IMR-90 (cell line): Measurements from ENCODE around the gene NRCAM. TPM values are rescaled to one million over a fixed set of nuclear protein-coding genes. Genes with fewer than 3 reads are reported as not detected.

Experiments
- ATAC-seq: fragments of 200-7000 bp; cut with Tn5 transposase; 2 replicates; pipeline ENCODE4 v1.9.1; 2020; ENCODE audit warnings: low read depth, mild to moderate bottlenecking, moderate library complexity
- BruUV-seq: library from RNA; stranded (reverse); fragments of 400-500 nt; replicated peaks from 2 replicates; lab custom pipeline; 2021; lab: Mats Ljungman, UMichigan
- CTCF ChIA-PET: fragments of 300-600 bp; formaldehyde crosslinking; extraction: SDS; loops from one replicate; lab custom pipeline; 2021; ENCODE audit warnings: antibody characterized with exemption; lab: Yijun Ruan, JAX
- POLR2A ChIA-PET: fragments of 300-600 bp; sonication (Branson Sonifier 250); formaldehyde crosslinking; loops from one replicate; lab custom pipeline; 2022; ENCODE audit warnings: antibody characterized with exemption; ENCODE audit not compliant: unreplicated experiment; lab: Charles Lee
- DNase-seq: peaks from one replicate; pipeline ENCODE4 v3.0.0; 2013
- H2AFZ ChIP-seq: replicated peaks from 2 replicates; pipeline ENCODE3; 2013; ENCODE audit warnings: low read length, mild to moderate bottlenecking; ENCODE audit not compliant: poor library complexity
- H2AK5ac ChIP-seq: 2 replicates; pipeline ENCODE4 v1.6.1; 2013; ENCODE audit warnings: low read depth, low read length, inconsistent platforms
- H2AK9ac ChIP-seq: replicated peaks from 2 replicates; pipeline ENCODE3; 2013; ENCODE audit warnings: mild to moderate bottlenecking, low read depth, low read length, moderate library complexity; ENCODE audit not compliant: poor library complexity
- H2BK120ac ChIP-seq: 2 replicates; pipeline ENCODE4 v1.6.1; 2013; ENCODE audit warnings: low read depth, low read length, inconsistent platforms
- H2BK15ac ChIP-seq: 3 replicates; pipeline ENCODE4 v1.6.1; 2013; ENCODE audit warnings: low read depth, low read length, inconsistent platforms
- H2BK20ac ChIP-seq: 2 replicates; pipeline ENCODE4 v1.6.1; 2013; ENCODE audit warnings: low read depth, mild to moderate bottlenecking, inconsistent platforms, low read length, moderate library complexity
- H2BK5ac ChIP-seq: 2 replicates; pipeline ENCODE4 v1.6.1; 2013; ENCODE audit warnings: mild to moderate bottlenecking, low read depth, low read length, inconsistent platforms; ENCODE audit not compliant: poor library complexity, severe bottlenecking
- H3K14ac ChIP-seq: replicated peaks from 2 replicates; pipeline ENCODE4 v1.6.1; 2013; ENCODE audit warnings: low read depth, low read length, inconsistent platforms
- H3K18ac ChIP-seq: 2 replicates; pipeline ENCODE4 v1.6.1; 2013; ENCODE audit warnings: low read depth, low read length, control low read depth
- H3K23ac ChIP-seq: 2 replicates; pipeline ENCODE4 v1.6.1; 2013; ENCODE audit warnings: low read depth, low read length, inconsistent platforms
- H3K27ac ChIP-seq: 2 replicates; pipeline ENCODE4 v1.5.1; 2013; ENCODE audit warnings: mild to moderate bottlenecking, control low read depth, low read length; ENCODE audit not compliant: insufficient read depth
- H3K27me3 ChIP-seq: 2 replicates; pipeline ENCODE4 v1.6.1; 2013; ENCODE audit warnings: low read length; ENCODE audit not compliant: control insufficient read depth, insufficient read depth
- H3K36me3 ChIP-seq: 2 replicates; pipeline ENCODE4 v1.6.1; 2013; ENCODE audit warnings: low read length, mixed read lengths; ENCODE audit not compliant: control insufficient read depth, insufficient read depth
- H3K4ac ChIP-seq: 2 replicates; pipeline ENCODE4 v1.6.1; 2013; ENCODE audit warnings: low read depth, low read length, inconsistent platforms
- H3K4me1 ChIP-seq: 2 replicates; pipeline ENCODE4 v1.6.1; 2013; ENCODE audit warnings: low read length, mixed read lengths; ENCODE audit not compliant: control insufficient read depth, insufficient read depth
- H3K4me2 ChIP-seq: 2 replicates; pipeline ENCODE4 v1.6.1; 2013; ENCODE audit warnings: low read depth, mild to moderate bottlenecking, control low read depth, low read length, moderate library complexity
- H3K4me3 ChIP-seq: 2 replicates; pipeline ENCODE4 v1.5.1; 2013; ENCODE audit warnings: low read depth, mild to moderate bottlenecking, control low read depth, low read length, moderate library complexity; ENCODE audit not compliant: insufficient read depth
- H3K56ac ChIP-seq: 2 replicates; pipeline ENCODE4 v1.6.1; 2013; ENCODE audit warnings: low read length, inconsistent platforms; ENCODE audit not compliant: insufficient read depth; ENCODE audit errors: extremely low read depth
- H3K79me1 ChIP-seq, 2 experiments: 2 replicates each; pipeline ENCODE4 v1.6.1; 2013; ENCODE audit warnings: low read length in 2 of 2, inconsistent platforms in 1 of 2, low read depth in 1 of 2
- H3K9ac ChIP-seq: 2 replicates; pipeline ENCODE4 v1.6.1; 2013; ENCODE audit warnings: low read depth, low read length, control low read depth
- H3K9me1 ChIP-seq: 2 replicates; pipeline ENCODE4 v1.6.1; 2013; ENCODE audit warnings: low read length, inconsistent platforms; ENCODE audit not compliant: insufficient read depth
- H3K9me3 ChIP-seq: 2 replicates; pipeline ENCODE4 v1.6.1; 2013; ENCODE audit warnings: low read length; ENCODE audit not compliant: control insufficient read depth, insufficient read depth
- H4K20me1 ChIP-seq: 2 replicates; pipeline ENCODE4 v1.6.1; 2013; ENCODE audit warnings: low read length, inconsistent platforms; ENCODE audit not compliant: insufficient read depth
- H4K5ac ChIP-seq: 2 replicates; pipeline ENCODE4 v1.6.1; 2013; ENCODE audit warnings: mild to moderate bottlenecking, low read depth, low read length, control low read depth
- H4K8ac ChIP-seq, 2 experiments: 2 replicates each; pipeline ENCODE4 v1.6.1; 2013; ENCODE audit warnings: low read depth in 2 of 2, low read length in 2 of 2, control low read depth in 1 of 2, inconsistent platforms in 1 of 2
- H4K91ac ChIP-seq: 2 replicates; pipeline ENCODE4 v1.6.1; 2013; ENCODE audit warnings: low read depth, low read length, inconsistent platforms; ENCODE audit not compliant: insufficient read depth
- BHLHE40 ChIP-seq: fragments of 150-350 bp; IDR thresholded peaks from 2 replicates; pipeline ENCODE4 v1.6.1; 2016; ENCODE audit warnings: mild to moderate bottlenecking, low read depth, low read length
- CEBPB ChIP-seq: IDR thresholded peaks from 2 replicates; pipeline ENCODE4 v1.6.1; 2012; ENCODE audit warnings: low read depth, low read length, improper control_type of control experiment
- CHD1 ChIP-seq: IDR thresholded peaks from 2 replicates; pipeline ENCODE4 v1.6.1; 2012; ENCODE audit warnings: low read depth, low read length, improper control_type of control experiment
- MAFK ChIP-seq: IDR thresholded peaks from 2 replicates; pipeline ENCODE4 v1.6.1; 2012; ENCODE audit warnings: low read depth, low read length, improper control_type of control experiment
- MAZ ChIP-seq: IDR thresholded peaks from 2 replicates; pipeline ENCODE4 v1.6.1; 2012; ENCODE audit warnings: low read depth, mild to moderate bottlenecking, low read length, improper control_type of control experiment, moderate library complexity, borderline replicate concordance
- MXI1 ChIP-seq: IDR thresholded peaks from 2 replicates; pipeline ENCODE4 v1.6.1; 2012; ENCODE audit warnings: low read depth, mild to moderate bottlenecking, low read length, moderate library complexity, borderline replicate concordance
- NFE2L2 ChIP-seq: fragments of 150-350 bp; IDR thresholded peaks from 2 replicates; pipeline ENCODE4 v1.6.1; 2016; ENCODE audit warnings: low read depth, mild to moderate bottlenecking, low read length
- POLR2A ChIP-seq: IDR thresholded peaks from 2 replicates; pipeline ENCODE4 v1.6.1; 2012; ENCODE audit warnings: mild to moderate bottlenecking, low read depth, low read length
- RAD21 ChIP-seq: IDR thresholded peaks from 2 replicates; pipeline ENCODE4 v1.6.1; 2012; ENCODE audit warnings: low read length, improper control_type of control experiment
- RCOR1 ChIP-seq: IDR thresholded peaks from 2 replicates; pipeline ENCODE4 v1.6.1; 2012; ENCODE audit warnings: mild to moderate bottlenecking, low read length, improper control_type of control experiment; ENCODE audit not compliant: insufficient replicate concordance
- SMC3 ChIP-seq: fragments of 150-350 bp; IDR thresholded peaks from 2 replicates; pipeline ENCODE4 v1.6.1; 2016; ENCODE audit warnings: low read depth, mild to moderate bottlenecking, antibody characterized with exemption, low read length, moderate library complexity
- USF2 ChIP-seq: fragments of 150-350 bp; IDR thresholded peaks from 2 replicates; pipeline ENCODE4 v1.6.1; 2017; ENCODE audit warnings: mild to moderate bottlenecking, antibody characterized with exemption, low read length, low read depth
- WGBS, 2 experiments: methylation state at CpG; one replicate each; pipeline versions ENCODE4 v1.1.5 to v1.1.7; 2013; ENCODE audit warnings: missing lambda C conversion rate in 2 of 2; ENCODE audit not compliant: insufficient read length in 1 of 2; ENCODE audit errors: extremely low coverage in 2 of 2; 5-methylcytosine and 5-hydroxymethylcytosine counted together
- dilution Hi-C: fragments of 300-500 bp; cut with HindIII; formaldehyde crosslinking; loops from one replicate; pipeline ENCODE4 v1.14.3; 2018; ENCODE audit warnings: low sequenced_read_pairs; ENCODE audit not compliant: unreplicated experiment
- in situ Hi-C: fragments of 300-500 bp; cut with MboI; formaldehyde crosslinking; loops from 3 replicates; pipeline ENCODE4 v1.14.3; 2019; ENCODE audit warnings: low sequenced_read_pairs, inconsistent platforms, mixed read lengths
- intact Hi-C: fragments of 100-400 bp; cut with micrococcal nuclease; formaldehyde crosslinking; loops from 2 replicates; pipeline ENCODE4 v1.10.0; 2022
- polyA plus RNA-seq, 3 experiments: library from polyadenylated mRNA; depleted of rRNA; stranded (reverse); fragments of >200 nt; gene quantifications; 2 replicates each; pipeline ENCODE4 v1.2.3, GENCODE V29; 2012; ENCODE audit warnings: low replicate concordance in 1 of 3
- total RNA-seq: library from RNA; depleted of rRNA; stranded (reverse); fragments of >200 nt; gene quantifications from 2 replicates; pipeline ENCODE4 v1.2.3, GENCODE V29; 2012

The NRCAM gene
- total and polyA plus RNA-seq, 2 of the 4 experiments (the other 2 are of a cell fraction), result 0.46 to 1.1 TPM

- no peak overlapping the region for H2AFZ ChIP-seq
- no peak overlapping the region for H3K9ac ChIP-seq
- no peaks in the 10 kb centered on the region for H3K79me1 ChIP-seq
- H2AK9ac ChIP-seq, result no peak overlapping the region
- H3K27me3 ChIP-seq, result no peaks in the 10 kb centered on the region
- H3K4me1 ChIP-seq, result peaks cover 25% of the 10 kb centered on the region
- peaks cover 22% of the 10 kb centered on the region for H3K9me1 ChIP-seq
- peak overlapping the region in 1 of 2 experiments; percentile 72; a peak in 2 of 4 replicates for H4K8ac ChIP-seq
- H4K5ac ChIP-seq, result peak overlapping the region; percentile 61
- ATAC-seq, result no peak
- peak overlapping the region; percentile 97 for H2BK20ac ChIP-seq
- no peak overlapping the region for H2BK5ac ChIP-seq
- no peaks in the 10 kb centered on the region for H4K20me1 ChIP-seq
- no peak for TF ChIP-seq USF2
- TF ChIP-seq NFE2L2, result no peak
- no peak for TF ChIP-seq CHD1
- TF ChIP-seq POLR2A, result no peak
- no peak for TF ChIP-seq RAD21
- TF ChIP-seq SMC3, result no peak
- no peak for TF ChIP-seq MXI1
- TF ChIP-seq CEBPB, result no peak
- no peak for TF ChIP-seq BHLHE40
- no peak for TF ChIP-seq MAFK
- TF ChIP-seq RCOR1, result no peak
- no peak for TF ChIP-seq MAZ
- H2AK5ac ChIP-seq, result 0 out of 2 replicates have a peak overlapping the region, but pooled peaks have one; percentile 1
- in situ Hi-C loops, result no loop called here
- peak overlapping the region; percentile 89 for H2BK120ac ChIP-seq
- no peak overlapping the region for H3K14ac ChIP-seq
- 0 out of 2 replicates have a peak overlapping the region, but pooled peaks have one; percentile 35 for H3K23ac ChIP-seq
- peak overlapping the region; percentile 84; the same call in 1 of the 2 replicates for H4K91ac ChIP-seq
- H3K4ac ChIP-seq, result peak overlapping the region; percentile 79
- no peaks in the 10 kb centered on the region for H3K36me3 ChIP-seq
- dilution Hi-C loops, result no loop called here
- H3K27ac ChIP-seq, result no peak overlapping the region; the same call in 1 of the 2 replicates
- BruUV-seq, result no TSS peak
- ChIA-PET CTCF (no interaction called here), POLR2A (no interaction called here)
- no peak for DNase-seq
- WGBS, 2 experiments, result no CpG with 5 or more reads among the region's 3 CpGs
- H2BK15ac ChIP-seq, result peak overlapping the region; percentile 82; the same call in 2 of the 3 replicates
- intact Hi-C loops, result no loop called here
- no peaks in the 10 kb centered on the region for H3K9me3 ChIP-seq
- H3K4me3 ChIP-seq, result no peak overlapping the region
- peak overlapping the region; percentile 95 for H3K18ac ChIP-seq
- H3K4me2 ChIP-seq, result no peak overlapping the region
- peak overlapping the region; percentile 3; the same call in 1 of the 2 replicates for H3K56ac ChIP-seq
These were observed 354.5 kb downstream of the NRCAM start for GRCh38 chr7:108101759-108102158.
